Epithelial cell of proximal tubule (primary cell): ENCODE measurements around the gene CTBP1. TPM values are rescaled to one million over a fixed set of nuclear protein-coding genes. Genes with fewer than 3 reads are reported as not detected.

Experiments
- DNase-seq: peaks from one replicate; pipeline ENCODE4 v3.0.0-alpha.2; 2011; ENCODE audit warnings: low read depth
- H3K4me3 ChIP-seq: 2 replicates; pipeline ENCODE4 v1.5.1; 2011; ENCODE audit warnings: low read depth, mild to moderate bottlenecking, low read length
- total RNA-seq: library from RNA; depleted of rRNA; stranded (reverse); fragments of >200 nt; gene quantifications from 2 replicates; pipeline ENCODE4 v1.2.3, GENCODE V29; 2015
- TF ChIP-seq, protein P1 (sequence below): conservative IDR thresholded peaks from 2 replicates; pipeline ENCODE4 v1.5.1; 2012; ENCODE audit warnings: low read depth, mild to moderate bottlenecking, low read length

The CTBP1 gene
- total RNA-seq, 1 donor from 2014 or later, result 334 TPM

DNA sequence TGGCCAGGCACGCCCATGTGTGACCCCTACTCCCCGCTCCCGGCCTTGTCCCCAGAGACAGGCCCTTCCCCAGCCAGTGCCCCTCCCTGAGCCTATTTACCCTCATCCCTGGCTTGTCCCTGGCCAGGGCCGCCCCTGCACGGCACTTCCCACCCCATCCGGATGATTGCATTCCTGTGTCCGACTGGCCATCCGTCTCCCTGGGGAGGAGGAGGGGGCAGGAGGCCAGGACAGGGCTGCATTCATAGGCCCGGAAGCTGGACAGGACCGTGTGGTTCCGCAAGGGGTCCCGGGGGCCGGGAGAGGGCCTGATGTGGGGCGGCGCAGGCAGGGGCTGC is 22.8 kb downstream of the CTBP1 start:
- no peak overlapping the region for H3K4me3 ChIP-seq
- DNase-seq, result no peak
- TF ChIP-seq, protein P1, sequence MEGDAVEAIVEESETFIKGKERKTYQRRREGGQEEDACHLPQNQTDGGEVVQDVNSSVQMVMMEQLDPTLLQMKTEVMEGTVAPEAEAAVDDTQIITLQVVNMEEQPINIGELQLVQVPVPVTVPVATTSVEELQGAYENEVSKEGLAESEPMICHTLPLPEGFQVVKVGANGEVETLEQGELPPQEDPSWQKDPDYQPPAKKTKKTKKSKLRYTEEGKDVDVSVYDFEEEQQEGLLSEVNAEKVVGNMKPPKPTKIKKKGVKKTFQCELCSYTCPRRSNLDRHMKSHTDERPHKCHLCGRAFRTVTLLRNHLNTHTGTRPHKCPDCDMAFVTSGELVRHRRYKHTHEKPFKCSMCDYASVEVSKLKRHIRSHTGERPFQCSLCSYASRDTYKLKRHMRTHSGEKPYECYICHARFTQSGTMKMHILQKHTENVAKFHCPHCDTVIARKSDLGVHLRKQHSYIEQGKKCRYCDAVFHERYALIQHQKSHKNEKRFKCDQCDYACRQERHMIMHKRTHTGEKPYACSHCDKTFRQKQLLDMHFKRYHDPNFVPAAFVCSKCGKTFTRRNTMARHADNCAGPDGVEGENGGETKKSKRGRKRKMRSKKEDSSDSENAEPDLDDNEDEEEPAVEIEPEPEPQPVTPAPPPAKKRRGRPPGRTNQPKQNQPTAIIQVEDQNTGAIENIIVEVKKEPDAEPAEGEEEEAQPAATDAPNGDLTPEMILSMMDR, result no peak

DNA sequence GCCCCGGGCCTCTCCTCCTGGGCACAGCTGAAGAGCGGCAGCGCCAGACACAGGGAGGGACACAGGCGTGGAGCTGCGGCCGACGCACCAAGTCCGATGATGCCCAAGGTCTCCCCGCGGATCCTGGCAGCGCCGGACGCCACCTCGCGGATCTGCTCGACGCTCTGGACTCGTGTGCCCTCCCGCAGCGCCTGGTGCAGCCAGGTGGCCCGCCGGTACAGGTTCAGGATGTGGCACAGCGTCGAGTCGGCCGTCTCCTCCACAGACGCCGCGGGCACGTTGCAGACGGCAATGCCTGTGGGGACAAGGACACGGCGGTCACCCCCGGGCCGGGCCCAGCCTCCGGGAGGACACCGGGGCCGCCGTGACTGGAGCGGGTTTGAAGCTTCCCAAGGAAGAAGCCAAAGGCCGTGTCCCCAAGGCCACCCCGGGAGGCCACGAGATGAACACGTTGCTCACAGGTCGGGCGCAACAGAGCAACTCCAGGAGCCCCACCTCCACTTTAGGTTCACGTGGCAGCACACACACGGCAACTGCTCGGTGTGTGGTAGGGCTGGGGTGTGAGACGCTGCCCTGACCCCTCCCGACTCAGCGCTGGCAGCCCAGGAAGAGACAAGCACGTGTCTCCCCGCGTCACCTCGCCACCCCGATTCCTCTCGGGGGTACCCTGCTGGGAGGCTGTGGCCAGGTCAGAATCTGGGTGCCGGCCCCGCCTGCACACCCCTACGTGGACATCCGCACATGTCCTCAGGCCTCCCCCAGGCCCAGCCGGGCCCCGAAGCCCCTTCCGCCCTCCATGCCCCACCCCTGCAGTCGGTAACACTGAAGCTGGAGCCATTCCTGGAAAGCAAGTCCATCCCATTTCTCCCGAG is 23.4 kb downstream of the CTBP1 start:
- TF ChIP-seq, protein P1, result no peak
- DNase-seq, result no peak
- no peak overlapping the region for H3K4me3 ChIP-seq

DNA sequence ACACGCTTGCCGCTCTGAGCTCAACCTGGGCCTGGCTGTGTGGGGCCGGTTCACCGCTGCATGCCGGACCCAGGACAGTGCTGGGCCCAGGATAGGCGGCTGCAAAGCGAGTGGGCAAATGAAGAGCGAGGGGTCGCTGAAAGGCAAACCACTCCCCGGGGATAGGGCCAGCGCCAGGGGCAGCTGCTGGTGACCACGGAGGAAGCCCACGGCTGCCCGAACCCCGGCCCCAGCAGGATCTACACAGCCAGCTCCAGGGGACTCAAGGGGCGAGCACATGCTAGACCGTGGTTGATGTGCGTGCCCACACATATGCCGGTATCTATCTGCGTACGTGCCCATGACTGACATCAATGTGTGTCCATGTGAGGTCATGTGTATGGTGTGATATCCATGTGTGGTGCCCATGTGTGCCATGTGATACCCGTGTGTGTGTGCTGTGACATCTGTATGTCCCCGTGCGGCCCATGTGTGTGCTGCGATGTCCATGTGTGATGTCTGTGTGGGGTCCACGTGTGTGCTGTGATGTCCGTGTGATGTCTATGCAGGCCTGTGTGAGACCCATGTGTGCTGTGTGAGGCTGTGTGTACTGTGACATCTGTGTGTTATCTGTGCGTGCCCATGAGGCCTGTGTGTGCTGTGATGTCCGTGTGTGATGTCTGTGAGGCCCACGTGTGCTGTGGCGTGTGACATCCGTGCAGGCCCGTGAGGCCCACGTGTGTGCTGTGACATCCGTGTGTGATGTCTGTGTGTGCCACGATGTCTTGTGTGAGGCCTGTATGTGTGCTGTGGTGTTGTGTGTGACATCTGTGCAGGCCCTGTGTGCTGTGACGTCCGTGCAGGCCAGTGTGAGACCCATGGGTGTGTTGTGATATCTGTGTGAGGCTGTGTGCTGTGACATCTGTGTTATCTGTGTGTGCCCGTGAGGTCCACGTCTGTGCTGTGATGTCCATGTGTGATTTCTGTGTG is 24.8 kb downstream of the CTBP1 start:
- no peak overlapping the region for H3K4me3 ChIP-seq
- no peak for DNase-seq
- TF ChIP-seq, protein P1, result no peak

DNA sequence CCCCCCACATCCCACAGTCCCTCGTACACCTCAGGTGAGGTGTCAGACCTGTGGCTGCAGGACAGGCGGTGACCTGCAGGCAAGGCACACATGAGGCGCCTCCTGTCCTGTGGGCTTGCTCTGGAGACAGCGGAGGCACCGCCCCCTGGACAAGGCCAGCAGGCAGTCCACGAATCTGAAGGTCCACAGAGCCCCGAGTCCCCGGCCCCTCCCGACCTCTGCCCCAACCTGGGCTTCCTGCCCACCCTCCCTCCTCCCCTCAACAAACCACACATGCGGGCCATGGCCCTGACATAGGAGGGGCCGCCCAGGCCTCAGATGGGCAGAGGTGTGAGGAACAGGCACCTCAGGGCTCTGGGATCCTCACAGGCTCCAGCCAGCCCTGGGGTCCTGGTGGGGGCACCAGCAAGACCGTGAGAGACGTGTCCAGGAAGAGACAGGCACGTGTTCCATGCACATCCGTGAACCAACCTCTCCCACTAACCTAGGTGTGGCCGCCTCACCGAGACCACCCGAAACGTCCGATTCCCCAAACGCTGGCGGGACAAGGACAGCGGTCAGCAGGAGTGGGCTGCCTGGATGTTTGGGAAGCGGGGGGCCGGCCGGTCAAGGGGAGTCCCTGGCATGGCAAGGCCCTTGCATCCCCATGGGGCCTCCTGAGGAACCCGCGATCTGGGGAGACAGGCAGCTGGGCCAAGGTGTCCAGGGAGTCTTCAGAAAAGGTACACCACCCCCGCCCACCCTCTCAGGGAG is 25.8 kb downstream of the CTBP1 start:
- no peak overlapping the region for H3K4me3 ChIP-seq
- TF ChIP-seq, protein P1, result no peak
- DNase-seq, result no peak

DNA sequence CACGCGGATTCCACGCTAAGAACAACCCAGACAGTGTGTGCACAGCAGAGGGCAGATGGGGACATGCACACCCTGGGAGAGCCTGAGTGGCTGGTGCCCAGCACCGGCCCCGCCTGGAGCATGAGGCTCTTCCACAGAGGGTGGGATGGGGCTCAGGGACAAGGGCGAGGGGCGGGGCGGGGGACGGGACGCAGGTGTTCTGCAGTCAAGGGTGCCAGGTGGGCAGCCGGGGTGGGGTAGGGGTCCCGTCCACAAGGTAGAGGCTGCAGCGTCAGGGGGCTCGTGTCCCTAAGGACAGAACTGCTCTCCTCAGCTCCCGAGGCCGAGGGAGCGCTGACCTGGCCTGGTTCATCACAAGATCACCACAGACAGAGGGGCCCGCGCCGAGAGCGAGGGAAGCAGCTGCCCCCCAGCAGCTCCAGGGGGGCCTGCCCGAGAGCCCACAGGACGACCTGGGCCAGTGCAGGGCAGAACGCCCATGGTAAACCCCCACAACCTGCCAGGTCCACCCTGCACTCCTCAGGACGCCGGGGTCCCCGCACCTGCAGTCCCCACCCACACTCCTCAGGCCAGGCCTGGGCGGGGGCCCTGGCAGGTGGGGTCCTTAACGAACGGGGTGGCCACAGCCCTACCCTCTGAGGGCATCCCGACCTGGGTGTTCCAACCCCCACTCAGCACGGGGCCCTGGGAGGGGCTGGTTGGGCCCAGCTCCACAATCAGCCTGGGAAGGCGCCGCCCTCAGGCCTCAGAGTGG is 26.7 kb downstream of the CTBP1 start:
- H3K4me3 ChIP-seq, result no peak overlapping the region
- no peak for DNase-seq
- TF ChIP-seq, protein P1, result no peak

DNA sequence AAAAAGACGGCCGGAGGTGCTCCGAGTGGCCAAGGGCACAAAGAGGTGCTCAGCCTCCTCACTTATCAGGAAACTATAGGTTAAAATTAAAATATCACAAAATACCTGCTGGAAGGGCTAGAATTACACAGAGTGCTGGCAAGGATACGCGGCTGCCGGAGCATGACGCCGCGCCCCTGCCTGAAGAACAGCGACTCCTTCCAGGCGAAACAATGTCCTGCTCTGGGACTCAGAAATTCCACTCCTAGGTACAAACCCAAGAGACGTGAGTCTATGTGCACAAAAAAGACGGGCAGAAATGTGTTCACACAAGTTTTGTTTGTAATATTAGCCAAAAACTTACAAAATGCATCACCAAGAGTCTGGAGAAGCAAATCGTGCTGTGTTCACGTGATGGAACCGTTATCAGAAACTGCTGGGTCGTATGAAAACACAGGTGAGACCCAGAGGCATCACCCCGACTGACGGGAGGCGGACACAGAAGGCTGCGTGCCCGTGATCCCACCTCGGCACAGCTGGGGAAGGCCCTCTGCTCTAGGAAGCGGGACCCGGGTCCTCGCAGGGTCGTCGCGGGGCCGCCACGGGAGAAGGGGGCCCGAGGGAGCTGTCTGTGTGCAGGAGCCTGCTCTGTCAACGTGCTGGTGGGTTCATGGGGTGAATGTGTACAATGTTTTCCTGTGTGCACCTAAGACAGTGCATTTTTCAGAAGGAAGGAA is 27.6 kb downstream of the CTBP1 start:
- no peak overlapping the region for H3K4me3 ChIP-seq
- DNase-seq, result no peak
- TF ChIP-seq, protein P1, result no peak
